NCI-H524 treated with DMSO at 0.1 percent for 48 hours (cell line): ENCODE measurements around the gene FARP1.

Experiments
- DNase-seq: peaks from one replicate; lab custom pipeline; 2025; lab: John Stamatoyannopoulos, UW

The FARP1 gene

DNA sequence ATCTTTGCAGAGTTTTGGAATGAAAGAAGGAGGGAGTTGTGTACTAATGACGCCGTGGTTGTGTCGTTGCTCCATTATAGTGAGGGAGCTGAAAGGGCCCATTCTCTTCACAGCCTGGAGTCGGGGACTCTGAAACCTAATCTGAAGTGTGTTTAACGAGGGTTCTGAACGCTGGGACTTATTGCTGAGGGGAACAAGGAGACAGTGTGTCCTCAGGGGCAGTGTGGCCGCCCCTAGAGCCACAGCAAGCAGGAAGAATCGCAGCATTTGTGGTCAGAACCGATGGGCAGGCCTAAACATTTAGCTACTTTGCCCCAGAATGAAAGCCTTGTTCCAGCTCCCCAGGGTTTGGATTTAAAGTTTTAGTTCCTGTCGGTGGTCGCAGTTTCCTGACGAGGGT lies 190.6 kb downstream of the FARP1 start:
- DNase-seq: no peak

DNA sequence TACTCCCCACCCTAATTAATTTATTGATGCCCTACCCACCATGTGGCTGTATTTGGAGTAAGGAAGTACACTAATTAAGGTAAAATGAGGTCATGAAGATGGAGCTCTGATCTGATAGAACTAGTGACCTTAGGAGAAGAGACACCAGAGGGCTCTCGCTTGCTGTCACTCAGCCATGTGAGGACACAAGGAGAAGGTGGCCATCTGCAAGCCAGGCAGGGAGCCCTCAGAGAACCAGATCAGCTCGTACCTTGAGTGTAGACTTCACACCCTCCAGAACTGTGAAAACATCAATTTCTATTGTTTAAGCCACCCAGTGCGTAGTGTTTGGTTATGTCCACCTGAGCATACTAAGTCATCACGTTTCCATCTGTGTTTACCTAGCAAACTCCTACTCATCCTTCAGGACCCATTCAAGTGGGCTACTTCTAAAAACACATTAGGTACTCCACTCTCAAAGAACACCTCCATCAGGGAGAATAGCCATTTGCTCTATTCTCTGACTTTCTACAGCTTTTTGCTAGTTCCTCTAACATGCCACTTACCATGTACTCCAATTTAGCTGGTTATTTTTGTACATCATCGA lies 191.8 kb downstream of the FARP1 start:
- no peak for DNase-seq

DNA sequence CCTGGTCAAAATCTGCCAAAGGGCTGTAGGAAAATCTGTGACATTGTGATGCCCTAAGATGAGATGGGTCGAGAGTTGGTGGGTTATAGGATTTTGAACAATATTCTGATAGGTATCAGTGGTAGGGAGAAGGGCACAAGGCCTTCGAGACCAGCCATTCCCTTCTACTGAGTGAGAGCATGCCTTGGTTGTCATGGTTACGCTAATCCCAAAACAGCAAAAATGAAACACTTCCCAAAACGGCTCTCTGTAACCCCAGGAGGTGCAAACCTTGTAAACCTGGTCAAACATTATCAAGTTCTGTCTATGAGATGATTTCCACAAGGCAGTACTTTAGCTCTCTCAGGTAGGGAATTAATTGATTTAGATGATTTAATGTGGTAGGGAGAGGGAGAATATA lies 192.8 kb downstream of the FARP1 start:
- no peak for DNase-seq

DNA sequence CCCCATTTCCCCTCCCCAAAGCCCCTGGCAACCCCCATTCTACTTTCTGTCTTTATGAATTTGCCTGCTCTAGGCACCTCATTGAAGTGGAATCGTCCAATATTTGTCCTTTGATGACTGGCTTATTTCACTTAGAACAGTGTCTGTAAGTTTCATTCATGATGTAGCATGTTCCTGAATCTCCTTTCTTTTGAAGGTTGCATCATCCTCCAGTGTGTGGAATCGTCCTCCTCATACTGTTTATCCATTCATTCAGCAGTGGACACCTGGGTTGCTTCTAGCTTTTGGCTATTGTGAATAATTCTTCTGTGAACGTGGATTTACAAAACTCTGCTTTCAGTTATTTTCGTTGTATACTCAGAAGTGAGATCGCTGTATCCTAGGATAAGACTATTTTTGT lies 195.4 kb downstream of the FARP1 start:
- no peak for DNase-seq

DNA sequence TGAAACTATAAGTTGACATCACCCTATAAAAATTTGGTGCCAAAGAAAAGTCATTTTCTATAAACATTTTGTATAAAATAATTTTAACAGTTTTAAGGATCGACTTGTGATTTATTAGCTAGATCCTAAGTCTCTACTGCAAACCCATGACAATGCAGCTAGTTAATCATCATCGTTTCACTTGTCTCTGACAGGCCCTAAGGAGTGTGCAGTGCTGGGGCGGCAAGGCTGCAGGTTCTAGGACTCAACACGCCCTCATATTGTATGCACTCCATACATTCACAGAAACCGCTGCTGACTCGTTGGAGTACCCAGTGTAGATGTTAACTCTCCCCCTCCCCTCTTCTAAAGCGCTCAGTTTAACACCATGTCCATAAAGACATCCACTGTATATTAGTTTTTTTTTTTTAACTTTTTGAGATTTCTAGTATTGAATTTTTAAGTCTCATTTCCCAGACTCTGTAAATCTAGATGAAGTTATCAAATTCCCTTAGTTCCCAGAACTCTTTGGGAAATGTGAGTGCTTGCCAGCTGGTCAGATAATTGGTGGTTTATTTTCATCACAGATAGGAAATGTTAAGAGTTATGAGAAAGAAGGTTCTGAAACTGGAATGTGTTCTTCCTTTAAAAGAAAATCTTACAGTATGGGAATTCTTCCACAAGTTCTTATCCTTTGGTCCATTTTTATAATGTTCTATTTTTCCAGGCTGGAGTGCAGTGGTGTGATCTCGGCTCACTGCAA lies 197.0 kb downstream of the FARP1 start:
- DNase-seq: no peak

DNA sequence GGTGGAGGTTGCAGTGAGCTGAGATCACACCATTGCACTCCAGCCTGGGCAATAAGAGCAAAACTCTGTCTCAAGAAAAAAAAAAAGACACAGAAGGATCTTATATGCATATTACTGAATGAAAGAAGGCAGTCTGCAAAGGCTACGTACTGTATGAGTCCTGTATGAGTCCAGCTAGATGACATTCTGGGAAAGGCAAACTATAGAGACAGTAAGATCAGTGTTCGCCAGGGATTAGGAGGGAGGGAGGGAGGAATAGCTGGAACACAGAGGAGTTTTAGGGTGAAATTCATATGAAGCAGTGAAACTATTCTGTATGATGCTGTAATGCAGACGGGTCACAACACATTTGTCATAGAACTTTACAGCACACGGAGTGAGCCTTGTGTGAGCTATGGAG lies 200.1 kb downstream of the FARP1 start:
- no peak for DNase-seq

DNA sequence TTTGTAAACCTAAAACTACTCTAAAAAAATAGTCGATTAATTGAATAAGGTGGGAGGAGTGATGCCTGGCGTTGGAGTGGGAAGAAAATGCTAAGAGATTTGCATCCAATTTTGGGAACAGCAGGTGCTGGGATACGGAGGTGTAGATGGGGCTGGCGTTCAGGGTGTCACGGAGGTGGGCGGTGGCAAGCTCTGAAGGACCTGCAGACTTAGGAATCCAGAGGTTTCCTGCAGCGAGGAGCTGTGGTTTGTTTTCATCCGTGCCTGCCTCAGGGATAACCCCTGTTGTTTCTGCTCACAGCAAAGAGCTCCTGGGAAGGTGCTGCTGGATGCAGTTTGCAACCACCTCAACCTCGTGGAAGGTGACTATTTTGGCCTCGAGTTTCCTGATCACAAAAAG lies 200.6 kb downstream of the FARP1 start:
- DNase-seq: no peak

DNA sequence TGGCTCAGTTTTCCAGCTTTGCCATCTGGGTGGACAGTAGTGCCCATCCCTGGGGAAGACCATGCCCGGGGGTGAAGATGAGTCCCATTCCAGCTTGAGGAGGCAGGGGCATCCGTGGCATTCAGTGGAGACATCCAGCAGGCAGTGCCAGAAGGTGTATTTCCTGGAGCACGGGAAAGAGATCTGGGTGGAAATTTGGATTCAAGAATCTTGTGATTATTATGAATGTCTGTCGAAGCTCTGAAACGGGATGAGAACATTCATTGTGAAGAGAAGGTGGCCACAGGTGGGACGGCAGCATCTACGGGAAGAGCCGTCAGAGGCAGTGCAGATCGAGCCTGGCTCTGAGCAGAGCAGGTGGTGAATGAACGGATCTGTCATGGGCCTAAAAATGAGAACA lies 201.5 kb downstream of the FARP1 start:
- no peak for DNase-seq

DNA sequence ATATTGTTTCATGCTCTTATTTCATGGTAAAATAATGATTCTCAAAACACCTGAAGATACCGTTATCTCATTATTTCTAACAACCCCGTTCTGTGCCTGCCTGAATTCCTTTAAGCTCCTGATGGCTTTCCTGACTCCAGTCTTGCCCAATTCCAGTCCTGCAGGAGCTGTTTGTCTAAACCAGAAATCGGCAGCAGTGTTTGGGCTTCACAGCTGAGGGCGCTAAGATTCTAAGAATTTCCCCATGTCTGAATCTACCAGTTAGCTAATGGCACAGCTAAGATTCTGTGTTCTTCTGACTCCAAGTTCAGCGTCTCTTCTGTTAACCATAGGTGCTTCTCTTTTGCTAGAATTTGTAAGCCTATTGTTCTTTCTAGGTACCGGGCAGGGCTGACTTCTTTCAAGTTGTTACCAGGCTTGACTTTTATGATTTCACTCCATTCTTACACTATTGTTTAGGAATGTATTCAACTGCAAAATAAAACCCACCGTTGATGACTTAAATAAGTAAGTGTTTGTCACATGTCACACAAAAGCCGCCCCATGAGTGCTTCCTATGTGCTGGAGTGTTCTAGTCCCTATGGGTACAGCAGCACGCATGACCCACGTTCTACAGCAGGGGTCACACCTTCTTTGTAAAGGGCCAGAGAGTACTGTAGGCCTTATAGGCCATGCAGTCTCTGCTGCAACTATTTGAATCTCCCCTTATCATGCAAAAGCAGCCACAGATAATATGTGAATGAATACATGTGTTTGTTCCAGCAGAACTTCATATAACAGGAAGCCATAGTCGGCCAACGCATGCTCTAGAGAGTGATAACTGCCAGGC lies 202.4 kb downstream of the FARP1 start:
- DNase-seq: no peak

DNA sequence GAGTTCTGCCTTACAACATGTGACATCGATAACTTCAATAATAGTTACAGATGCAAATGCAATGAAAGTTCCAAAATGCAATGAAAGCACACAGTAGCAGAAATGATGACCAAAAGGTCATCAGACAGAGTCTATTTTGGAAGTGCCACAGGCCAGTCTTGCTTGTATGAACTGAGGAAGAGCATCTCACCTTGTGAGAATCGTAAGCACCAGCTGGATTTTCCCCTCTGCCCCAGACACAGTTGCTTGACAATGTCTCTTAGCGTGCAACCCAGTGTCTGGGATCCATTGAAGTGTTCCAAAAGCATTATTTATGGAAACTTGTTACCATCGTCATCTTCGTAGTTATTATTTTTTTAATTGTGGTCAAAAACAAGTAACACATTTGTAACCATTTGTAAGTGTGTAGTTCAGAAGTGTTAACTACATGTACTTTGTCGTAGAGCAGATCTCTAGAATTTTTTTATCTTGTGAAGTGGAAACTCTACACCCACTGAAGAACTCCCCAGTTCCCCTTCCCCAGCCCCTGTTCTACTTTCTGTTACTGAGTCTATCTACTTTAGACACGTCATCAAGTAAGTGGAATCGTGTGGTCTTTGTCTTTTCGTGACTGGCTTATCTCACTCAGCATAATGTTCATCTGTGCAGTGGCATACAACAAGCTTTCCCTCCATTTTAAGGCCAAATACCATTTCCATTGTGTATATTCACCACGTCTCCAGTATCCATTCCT lies 204.2 kb downstream of the FARP1 start:
- DNase-seq: no peak

DNA sequence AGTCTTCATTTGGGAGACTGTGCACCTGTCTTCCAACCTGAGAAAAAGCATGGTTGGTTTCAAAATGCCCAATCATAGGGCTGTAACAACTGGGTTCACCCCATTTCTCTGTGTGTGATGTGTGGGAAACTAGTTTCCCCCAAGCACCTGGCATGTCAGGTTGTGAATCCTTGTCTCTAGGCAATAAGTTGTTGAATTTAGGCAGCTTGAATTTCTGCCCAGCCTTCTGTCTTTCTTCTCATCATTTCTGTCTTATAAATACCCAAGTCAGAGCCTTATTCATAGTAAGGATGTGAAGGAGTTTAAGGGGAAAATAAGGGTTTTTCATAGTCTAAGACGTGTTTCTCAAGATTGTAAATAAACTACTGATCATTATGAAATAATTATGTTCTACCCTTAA lies 204.9 kb downstream of the FARP1 start:
- no peak for DNase-seq

DNA sequence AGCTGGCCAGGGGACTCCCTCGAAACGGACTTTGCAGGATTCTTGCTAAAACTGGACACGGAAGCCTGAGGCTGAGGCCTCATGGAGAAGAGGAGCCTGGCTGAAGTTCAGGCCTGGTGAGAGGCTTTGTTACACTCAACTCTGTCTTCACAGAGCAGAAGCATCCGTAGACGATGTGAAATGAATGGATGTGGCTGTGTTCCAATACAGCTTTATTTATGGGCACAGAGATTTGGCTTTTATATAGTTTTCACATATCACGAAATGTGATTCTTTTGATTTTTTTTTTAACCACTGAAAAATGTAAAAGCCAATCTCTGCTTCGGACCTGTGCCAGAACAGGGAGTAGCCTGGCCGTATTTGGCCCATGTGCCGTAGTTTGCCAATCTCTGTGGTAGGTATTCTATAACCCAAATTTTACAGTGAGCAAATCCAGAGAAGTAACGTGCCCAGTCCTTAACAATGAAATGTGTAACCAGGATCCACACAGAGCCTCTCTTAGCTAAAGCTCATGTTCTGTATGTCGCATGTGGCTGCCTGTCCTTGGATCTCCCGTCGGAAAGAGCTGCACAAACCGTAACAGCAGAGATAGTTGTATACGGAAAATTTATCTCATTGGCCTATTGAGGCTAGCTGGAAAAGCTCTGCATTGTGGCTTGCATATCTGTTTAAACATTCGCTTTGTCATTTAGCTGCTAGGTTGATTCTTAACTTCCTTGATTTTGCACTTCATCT lies 205.7 kb downstream of the FARP1 start:
- no peak for DNase-seq

DNA sequence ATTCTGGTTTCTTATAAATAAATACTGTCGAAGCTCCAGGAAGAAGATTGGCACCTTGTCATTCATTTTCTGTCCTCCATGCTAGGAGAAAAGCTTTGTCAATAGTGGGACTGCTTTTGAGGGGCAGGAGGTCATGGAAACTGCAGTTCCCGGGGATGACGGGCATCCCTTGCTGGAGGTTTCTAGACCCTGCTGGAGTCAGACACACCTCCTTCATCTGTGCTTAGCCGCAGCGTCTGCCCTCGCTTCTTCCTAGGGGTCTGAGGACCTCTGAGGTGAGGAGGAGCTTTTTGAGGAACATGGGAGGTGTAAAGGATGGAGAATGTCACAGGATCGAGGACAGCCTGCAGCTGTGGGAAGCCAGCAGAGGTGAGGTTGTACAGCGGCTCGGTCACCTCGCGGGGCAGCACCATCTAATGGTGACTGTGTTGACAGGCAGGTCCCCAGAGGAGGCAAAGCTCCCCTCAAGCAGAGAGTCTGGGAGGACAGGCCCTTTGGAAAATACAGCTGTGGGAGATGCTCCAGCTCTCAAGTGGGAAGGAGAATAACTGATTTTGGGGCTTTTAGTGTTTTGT lies 206.9 kb downstream of the FARP1 start:
- no peak for DNase-seq

DNA sequence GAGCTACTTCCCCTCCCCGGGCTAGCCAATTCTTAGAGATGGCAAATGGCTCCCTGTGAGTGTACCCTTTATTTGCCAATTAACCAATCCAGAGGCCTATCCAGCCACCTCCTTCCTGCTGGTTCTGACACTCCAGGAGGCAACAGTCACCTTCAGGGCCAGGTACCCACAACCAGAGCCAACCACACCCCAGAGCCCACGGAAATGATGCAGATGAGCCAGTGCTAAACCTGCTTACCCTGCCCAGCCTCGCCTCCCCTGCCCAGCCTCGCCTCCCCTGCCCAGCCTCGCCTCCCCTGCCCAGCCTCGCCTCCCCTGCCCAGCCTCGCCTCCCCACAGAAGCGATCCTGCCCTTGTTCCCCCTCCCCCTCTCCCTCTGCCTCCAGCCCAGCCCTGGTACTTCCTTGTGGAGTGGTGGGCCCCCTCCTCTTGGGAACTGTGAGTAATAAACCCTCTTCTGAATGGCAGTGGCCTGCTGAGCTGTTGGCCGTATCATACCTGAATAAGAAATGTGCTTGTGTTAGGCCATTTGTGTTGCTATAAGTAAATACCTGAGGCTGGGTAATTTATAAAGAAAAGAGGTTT lies 207.9 kb downstream of the FARP1 start:
- DNase-seq: no peak

DNA sequence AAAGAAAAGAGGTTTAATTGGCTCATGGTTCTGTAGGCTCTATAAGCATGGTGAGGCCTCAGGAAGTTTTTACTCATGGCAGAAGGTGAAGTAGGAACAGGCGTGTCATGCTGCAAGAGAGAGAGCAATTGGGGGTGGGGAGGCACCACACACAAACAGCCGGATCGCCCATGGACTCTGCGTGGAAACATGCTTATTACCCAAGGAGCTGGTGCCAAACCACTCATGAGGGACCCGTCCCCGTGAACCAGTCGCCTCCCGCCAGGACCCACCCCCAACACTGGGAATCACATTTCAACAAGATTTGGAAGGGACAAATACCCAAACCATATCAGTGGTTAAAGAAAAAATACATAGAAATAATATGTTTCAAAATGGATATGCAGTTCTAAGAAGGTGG lies 208.7 kb downstream of the FARP1 start:
- DNase-seq: no peak

DNA sequence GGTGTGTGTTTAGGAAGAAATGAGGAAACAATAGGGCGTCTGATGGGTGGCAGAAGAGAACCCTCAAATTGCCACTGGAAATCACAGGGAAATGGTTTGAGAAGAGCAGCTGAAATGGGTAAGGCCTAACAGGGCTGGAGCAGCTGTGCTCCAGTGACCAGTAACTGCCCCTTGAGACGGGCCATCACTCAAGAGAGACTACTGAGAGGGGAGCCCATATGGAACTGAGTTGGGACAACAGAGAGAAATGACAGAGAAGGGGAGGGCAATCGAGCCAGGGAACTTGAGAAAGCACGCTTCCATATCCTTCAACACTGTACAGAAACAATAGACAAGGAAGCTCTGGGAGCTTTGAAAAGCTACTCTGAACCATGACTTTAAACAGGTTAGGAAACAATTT lies 209.3 kb downstream of the FARP1 start:
- DNase-seq: no peak

DNA sequence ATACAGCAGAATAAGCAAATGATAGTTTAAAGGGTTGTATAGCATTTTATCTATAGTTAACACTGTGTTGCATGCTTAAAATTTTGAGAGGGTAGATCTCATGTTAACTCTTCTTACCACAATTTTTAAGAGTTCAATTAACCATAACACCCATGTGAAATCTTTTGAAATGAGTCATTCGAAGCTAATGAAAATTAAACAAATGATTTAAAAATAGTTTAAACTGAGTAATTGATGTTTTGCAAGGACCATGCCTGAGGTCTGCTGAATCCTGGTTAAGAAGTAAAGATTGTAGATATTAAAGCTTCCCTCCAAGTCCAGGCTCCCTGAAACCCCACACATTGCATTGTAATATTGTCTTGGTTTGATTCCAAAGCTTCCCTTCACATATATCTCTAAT lies 210.9 kb downstream of the FARP1 start:
- DNase-seq: no peak

DNA sequence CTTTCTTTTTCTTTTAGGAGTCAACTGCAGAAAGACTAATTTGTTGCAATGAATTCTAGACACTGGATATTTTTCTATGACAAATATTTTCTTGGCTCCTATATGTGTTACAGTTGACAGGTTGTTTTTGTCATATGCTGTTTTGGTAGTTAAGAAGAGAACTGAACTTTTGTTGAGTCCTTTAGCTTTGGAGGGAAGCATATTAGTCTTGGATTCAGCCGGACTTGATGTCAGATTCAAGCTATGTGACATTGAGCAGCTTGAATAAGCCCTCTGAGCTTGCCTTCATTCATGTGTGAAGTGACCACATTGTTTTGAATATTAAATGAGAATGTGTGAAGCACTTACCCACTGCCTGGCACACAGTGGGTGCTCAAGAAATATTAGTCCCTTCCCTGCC lies 216.0 kb downstream of the FARP1 start:
- DNase-seq: no peak

DNA sequence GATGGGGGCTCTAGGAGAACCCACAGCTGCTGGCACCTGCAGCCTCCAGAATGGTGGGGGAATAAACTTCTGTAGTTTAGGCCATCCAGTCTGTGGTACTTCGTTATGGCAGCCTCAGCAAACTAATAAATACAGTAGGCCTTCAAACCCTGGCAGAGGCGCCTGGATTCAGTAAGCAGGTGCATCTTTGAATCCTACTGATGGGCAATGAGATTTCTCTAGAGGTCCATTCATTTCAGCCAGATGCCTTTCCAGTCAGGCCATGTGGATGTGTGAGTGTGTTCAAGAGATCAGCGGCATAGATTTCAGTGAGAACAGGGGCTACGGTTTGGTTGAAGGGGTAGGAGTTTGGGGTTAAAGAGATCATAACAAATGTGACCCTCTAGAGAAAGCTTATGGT lies 217.7 kb downstream of the FARP1 start:
- DNase-seq: no peak

DNA sequence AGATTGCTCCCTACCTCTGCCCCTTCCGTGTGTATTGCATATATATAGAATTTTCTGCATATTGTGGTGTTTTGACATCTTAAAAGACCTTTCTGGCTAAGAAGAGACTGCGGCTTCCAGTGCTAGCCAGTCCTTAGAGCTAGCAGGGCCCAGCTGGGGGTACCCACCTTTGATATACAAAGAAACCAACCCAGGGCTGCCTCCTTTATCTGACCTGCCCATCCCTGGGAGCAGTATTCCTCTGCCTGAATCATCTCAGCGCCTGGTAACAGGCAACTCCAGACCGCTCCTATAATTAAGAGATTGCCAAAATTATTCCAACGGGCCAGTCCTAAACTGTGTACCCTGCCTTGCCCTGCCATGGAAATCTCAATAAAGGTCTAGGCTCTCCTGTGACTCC lies 220.4 kb downstream of the FARP1 start:
- DNase-seq: no peak

DNA sequence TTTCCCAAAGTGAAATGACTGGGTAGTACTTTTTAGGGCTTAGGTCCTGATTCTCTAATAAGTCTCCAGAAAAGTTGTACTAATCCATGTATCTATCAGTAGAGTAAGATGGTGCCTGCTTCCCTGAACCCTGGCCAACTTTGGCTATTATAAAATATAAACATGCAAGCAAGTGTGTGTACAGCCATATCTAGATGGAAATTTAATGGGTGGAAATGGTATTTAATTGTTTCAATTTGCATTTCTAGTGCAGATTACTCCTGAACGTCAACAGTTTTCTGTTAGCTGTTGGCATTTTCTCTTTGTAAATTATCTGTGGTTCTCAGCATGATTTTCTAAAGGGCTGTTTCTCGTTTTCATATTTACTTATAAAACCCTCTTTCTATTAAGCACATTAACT lies 221.3 kb downstream of the FARP1 start:
- DNase-seq: no peak
